ENCODE data around the gene FYN. TPM values are rescaled to one million over a fixed set of nuclear protein-coding genes. Genes with fewer than 3 reads are reported as not detected.

Gene FYN
- total RNA-seq, 1 experiment from 2014 or later = 18.5 TPM

GRCh38 chr6:111686932-111687266, 186.4 kb downstream of the FYN start:
- TF ChIP-seq SIN3A (IDR thresholded peaks at IDR 0.05; ENCODE audit: low read depth) (no peak), ZBTB33 (IDR thresholded peaks at IDR 0.05; ENCODE audit: extremely low read depth, insufficient replicate concordance, low read length) (no peak), ZNF274 (IDR thresholded peaks at IDR 0.05; ENCODE audit: low read depth, low read length) (no peak), TCF7L2 (IDR thresholded peaks at IDR 0.05; ENCODE audit: borderline replicate concordance, extremely low read depth, insufficient read depth, insufficient read length) (no peak), ATF3 (IDR thresholded peaks at IDR 0.05) (no peak), CEBPB (IDR thresholded peaks at IDR 0.05; ENCODE audit: low read depth) (no peak), SRF (IDR thresholded peaks at IDR 0.05; ENCODE audit: low read depth) (no peak), POLR2A (IDR thresholded peaks at IDR 0.05; ENCODE audit: borderline replicate concordance, extremely low read depth, insufficient read depth, insufficient read length) (no peak), ZFX (IDR thresholded peaks at IDR 0.05) (no peak), CBX3 (IDR thresholded peaks at IDR 0.05; ENCODE audit: low read depth) (no peak), JUND (IDR thresholded peaks at IDR 0.05) (no peak)

More at GRCh38 chr6:111686932-111687266, 186.4 kb downstream of the FYN start:
- no TSS peak for BruUV-seq (replicated peaks)
- H3K4me3 ChIP-seq (replicated peaks in 1 of 2; ENCODE audit: low read depth in 1 of 2, low read length in 2 of 2) = no peak overlapping the region
- POLR2A ChIA-PET = no interaction called here
- DNase-seq (ENCODE audit: low read depth, low spot score) (no peak), ATAC-seq (no peak)
- no peaks in the 10 kb centered on the region for H4K20me1 ChIP-seq (ENCODE audit: insufficient read depth)
- no peak overlapping the region for H2AFZ ChIP-seq (ENCODE audit: low read depth, low read length, poor library complexity, severe bottlenecking)
- no peak overlapping the region for H3K9ac ChIP-seq (ENCODE audit: low read length)
- CTCF ChIA-PET = no interaction called here
- intact Hi-C loops (cut with micrococcal nuclease) = no loop called here
- H3K27ac ChIP-seq (ENCODE audit: low read depth, low read length) = no peak overlapping the region
- no peaks in the 10 kb centered on the region for H3K9me3 ChIP-seq (ENCODE audit: control insufficient read depth in 1 of 2, insufficient read depth in 1 of 2, low read depth in 1 of 2, low read length in 2 of 2)
- no peak overlapping the region for H3K4me2 ChIP-seq (ENCODE audit: low read length)
- H3K9me2 ChIP-seq (ENCODE audit: insufficient read depth) = no peaks in the 10 kb centered on the region
- no peaks in the 10 kb centered on the region for H3K27me3 ChIP-seq (ENCODE audit: insufficient read depth, low read length)
- no peaks in the 10 kb centered on the region for H3K79me2 ChIP-seq (ENCODE audit: insufficient read depth, low read length)
- no peaks in the 10 kb centered on the region for H3K36me3 ChIP-seq (ENCODE audit: control insufficient read depth in 1 of 2, insufficient read depth in 2 of 2, low read length in 2 of 2)
- H3K4me1 ChIP-seq (ENCODE audit: control insufficient read depth in 1 of 2, insufficient read depth in 2 of 2, low read length in 2 of 2) = no peaks in the 10 kb centered on the region; a peak in 1 of 4 replicates
- RAD21 ChIA-PET (ENCODE audit: low non-redundant PET in 1 of 2, low total read pairs in 2 of 2, uncharacterized antibody in 2 of 2, unreplicated experiment in 2 of 2) = no interaction called here
